ENCODE measurements around the gene ADNP2.

GRCh38 chr18:80137137-80137536 lies 28.1 kb downstream of the ADNP2 start:
- TF ChIP-seq CTCF (IDR thresholded peaks at IDR 0.05) (no peak), POLR2A (IDR thresholded peaks at IDR 0.05) (no peak)
